PFSK-1 (cell line): ENCODE measurements around the gene MT1G.

ENCODE experiments used
- FOXP2 ChIP-seq: optimal IDR thresholded peaks from 2 replicates; pipeline ENCODE3; 2011; ENCODE audit warnings: borderline replicate concordance, control low read depth, inconsistent platforms; ENCODE audit not compliant: insufficient read depth; ENCODE audit errors: extremely low read length, extremely low read depth
- POLR2AphosphoS5 ChIP-seq: IDR thresholded peaks from 2 replicates; pipeline ENCODE4 v1.6.1; 2012; ENCODE audit warnings: low read depth, mild to moderate bottlenecking, control low read depth, low read length, moderate library complexity
- REST ChIP-seq, 2 experiments: IDR thresholded peaks; 2 replicates each; pipeline versions ENCODE4 v1.6.1 to v1.8.0; 2011 to 2012; ENCODE audit warnings: low read depth in 2 of 2, low read length in 2 of 2, control low read depth in 1 of 2, inconsistent platforms in 1 of 2, mild to moderate bottlenecking in 1 of 2, moderate library complexity in 1 of 2; ENCODE audit not compliant: insufficient read depth in 1 of 2
- SIN3A ChIP-seq: IDR thresholded peaks from 2 replicates; pipeline ENCODE4 v1.6.1; 2012; ENCODE audit warnings: mild to moderate bottlenecking, low read length, moderate library complexity, borderline replicate concordance; ENCODE audit not compliant: insufficient read depth
- TAF1 ChIP-seq: IDR thresholded peaks from 2 replicates; pipeline ENCODE4 v1.6.1; 2012; ENCODE audit warnings: low read length, control low read depth, borderline replicate concordance; ENCODE audit not compliant: insufficient read depth

GRCh38 chr16:56662357-56663354 is 5.2 kb downstream of the MT1G start:
- TF ChIP-seq REST (IDR thresholded peaks at IDR 0.05; ENCODE audit: insufficient read depth in 1 of 2, low read depth in 2 of 2, low read length in 2 of 2) (no peak), SIN3A (no peak), POLR2AphosphoS5 (no peak), TAF1 (no peak), FOXP2 (no peak)
